ENCODE measurements around the gene PLXNA4. TPM values are rescaled to one million over a fixed set of nuclear protein-coding genes. Genes with fewer than 3 reads are reported as not detected.

The PLXNA4 gene
- total RNA-seq, 2 donors from 2014 or later = 0.99 to 1.1 TPM

- H3K4me3 Mint-ChIP-seq = no peak overlapping the region
- peaks cover 10% of the 10 kb centered on the region for H3K27me3 Mint-ChIP-seq (ENCODE audit: low read depth)
- DNase-seq (no peak), ATAC-seq (replicated peaks in 1 of 2) (no peak)
- H3K4me1 Mint-ChIP-seq (ENCODE audit: low read depth) = no peaks in the 10 kb centered on the region
- peaks cover 0 to 2% of the 10 kb centered on the region in 2 donors for H3K9me3 Mint-ChIP-seq
- H3K36me3 Mint-ChIP-seq (ENCODE audit: insufficient read depth in 2 of 2) = no peaks in the 10 kb centered on the region
- H3K27ac Mint-ChIP-seq = no peak overlapping the region
Measured at GRCh38 chr7:132240821-132241422, 335.3 kb downstream of the PLXNA4 start.

DNA sequence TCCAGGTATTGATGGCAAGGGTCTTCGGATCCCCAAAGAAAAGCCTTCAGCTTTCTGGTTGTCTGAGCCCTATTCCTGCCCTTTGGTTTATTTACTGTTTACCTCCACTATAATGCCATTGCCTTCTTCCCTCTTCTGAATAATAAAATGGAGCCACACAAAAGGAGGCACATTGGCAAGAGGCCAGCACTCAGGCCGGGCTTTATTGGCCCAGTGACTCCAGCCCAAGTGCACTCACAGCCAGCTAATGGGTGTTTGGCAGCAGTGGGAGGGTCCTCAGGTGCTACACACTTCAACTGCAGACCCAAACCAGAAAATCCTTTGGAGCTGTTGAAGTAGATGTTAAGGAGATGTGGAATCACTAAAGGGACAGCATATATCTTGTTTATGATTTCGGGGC lies 336.0 kb downstream of the PLXNA4 start:
- Mint-ChIP-seq H3K4me3 (no peak overlapping the region), H3K4me1 (ENCODE audit: low read depth) (no peaks in the 10 kb centered on the region), H3K27me3 (ENCODE audit: low read depth) (peaks cover 3% of the 10 kb centered on the region), H3K36me3 (ENCODE audit: insufficient read depth in 2 of 2) (no peaks in the 10 kb centered on the region), H3K27ac (no peak overlapping the region), H3K9me3 (no peaks in the 10 kb centered on the region)
- DNase-seq = no peak
- no peak for ATAC-seq (replicated peaks in 1 of 2)

- no peaks in the 10 kb centered on the region for H3K36me3 Mint-ChIP-seq (ENCODE audit: insufficient read depth in 2 of 2)
Measured at GRCh38 chr7:132239422-132239994, 336.8 kb downstream of the PLXNA4 start.

GRCh38 chr7:132234711-132235110 lies 341.6 kb downstream of the PLXNA4 start:
- Mint-ChIP-seq H3K4me3 (no peak overlapping the region), H3K9me3 (no peaks in the 10 kb centered on the region), H3K36me3 (ENCODE audit: insufficient read depth in 2 of 2) (no peaks in the 10 kb centered on the region), H3K4me1 (ENCODE audit: low read depth) (no peaks in the 10 kb centered on the region), H3K27ac (no peak overlapping the region), H3K27me3 (ENCODE audit: low read depth) (peaks cover 9% of the 10 kb centered on the region)
- DNase-seq (no peak), ATAC-seq (replicated peaks in 1 of 2) (no peak)

More at GRCh38 chr7:132239422-132239994, 336.8 kb downstream of the PLXNA4 start:
- no peak for ATAC-seq (replicated peaks in 1 of 2)
- Mint-ChIP-seq H3K27me3 (ENCODE audit: low read depth) (no peaks in the 10 kb centered on the region), H3K4me1 (ENCODE audit: low read depth) (no peaks in the 10 kb centered on the region), H3K27ac (no peak overlapping the region), H3K9me3 (no peaks in the 10 kb centered on the region), H3K4me3 (no peak overlapping the region)
- no peak for DNase-seq

GRCh38 chr7:132232406-132232805 lies 343.9 kb downstream of the PLXNA4 start:
- Mint-ChIP-seq H3K4me3 (no peak overlapping the region), H3K9me3 (no peaks in the 10 kb centered on the region), H3K4me1 (ENCODE audit: low read depth) (no peaks in the 10 kb centered on the region), H3K27ac (no peak overlapping the region), H3K27me3 (ENCODE audit: low read depth) (peaks cover 16% of the 10 kb centered on the region), H3K36me3 (ENCODE audit: insufficient read depth in 2 of 2) (no peaks in the 10 kb centered on the region)
- no peak for ATAC-seq (replicated peaks in 1 of 2)
- no peak for DNase-seq

- ATAC-seq (replicated peaks in 1 of 2) = no peak
- Mint-ChIP-seq H3K4me3 (no peak overlapping the region), H3K9me3 (no peaks in the 10 kb centered on the region)
Measured at GRCh38 chr7:132230462-132230861, 345.8 kb downstream of the PLXNA4 start.

GRCh38 chr7:132228240-132228639 lies 348.0 kb downstream of the PLXNA4 start:
- H3K36me3 Mint-ChIP-seq (ENCODE audit: insufficient read depth in 2 of 2) = no peaks in the 10 kb centered on the region
- H3K4me1 Mint-ChIP-seq (ENCODE audit: low read depth) = no peaks in the 10 kb centered on the region
- ATAC-seq (replicated peaks in 1 of 2) (no peak), DNase-seq (no peak)
- H3K27ac Mint-ChIP-seq = no peak overlapping the region
- no peak overlapping the region for H3K4me3 Mint-ChIP-seq
- no peaks in the 10 kb centered on the region for H3K9me3 Mint-ChIP-seq
- peaks cover 16% of the 10 kb centered on the region for H3K27me3 Mint-ChIP-seq (ENCODE audit: low read depth)

More at GRCh38 chr7:132230462-132230861, 345.8 kb downstream of the PLXNA4 start:
- H3K4me1 Mint-ChIP-seq (ENCODE audit: low read depth) = no peaks in the 10 kb centered on the region
- peaks cover 16% of the 10 kb centered on the region for H3K27me3 Mint-ChIP-seq (ENCODE audit: low read depth)
- no peak overlapping the region for H3K27ac Mint-ChIP-seq
- H3K36me3 Mint-ChIP-seq (ENCODE audit: insufficient read depth in 2 of 2) = no peaks in the 10 kb centered on the region
- DNase-seq = no peak

- ATAC-seq (replicated peaks in 1 of 2) (no peak), DNase-seq (no peak)
- no peaks in the 10 kb centered on the region for H3K4me1 Mint-ChIP-seq (ENCODE audit: low read depth)
- H3K4me3 Mint-ChIP-seq = no peak overlapping the region
- no peaks in the 10 kb centered on the region for H3K9me3 Mint-ChIP-seq
- H3K27me3 Mint-ChIP-seq (ENCODE audit: low read depth) = peaks cover 7% of the 10 kb centered on the region
- no peaks in the 10 kb centered on the region for H3K36me3 Mint-ChIP-seq (ENCODE audit: insufficient read depth in 2 of 2)
- no peak overlapping the region for H3K27ac Mint-ChIP-seq
Measured at GRCh38 chr7:132226957-132227290, 349.3 kb downstream of the PLXNA4 start.

GRCh38 chr7:132226046-132226956 lies 350.0 kb downstream of the PLXNA4 start:
- DNase-seq = no peak
- Mint-ChIP-seq H3K36me3 (ENCODE audit: insufficient read depth in 2 of 2) (no peaks in the 10 kb centered on the region), H3K4me1 (ENCODE audit: low read depth) (no peaks in the 10 kb centered on the region), H3K4me3 (no peak overlapping the region), H3K9me3 (no peaks in the 10 kb centered on the region), H3K27me3 (ENCODE audit: low read depth) (peaks cover 7% of the 10 kb centered on the region), H3K27ac (no peak overlapping the region)
- no peak for ATAC-seq (replicated peaks in 1 of 2)

DNA sequence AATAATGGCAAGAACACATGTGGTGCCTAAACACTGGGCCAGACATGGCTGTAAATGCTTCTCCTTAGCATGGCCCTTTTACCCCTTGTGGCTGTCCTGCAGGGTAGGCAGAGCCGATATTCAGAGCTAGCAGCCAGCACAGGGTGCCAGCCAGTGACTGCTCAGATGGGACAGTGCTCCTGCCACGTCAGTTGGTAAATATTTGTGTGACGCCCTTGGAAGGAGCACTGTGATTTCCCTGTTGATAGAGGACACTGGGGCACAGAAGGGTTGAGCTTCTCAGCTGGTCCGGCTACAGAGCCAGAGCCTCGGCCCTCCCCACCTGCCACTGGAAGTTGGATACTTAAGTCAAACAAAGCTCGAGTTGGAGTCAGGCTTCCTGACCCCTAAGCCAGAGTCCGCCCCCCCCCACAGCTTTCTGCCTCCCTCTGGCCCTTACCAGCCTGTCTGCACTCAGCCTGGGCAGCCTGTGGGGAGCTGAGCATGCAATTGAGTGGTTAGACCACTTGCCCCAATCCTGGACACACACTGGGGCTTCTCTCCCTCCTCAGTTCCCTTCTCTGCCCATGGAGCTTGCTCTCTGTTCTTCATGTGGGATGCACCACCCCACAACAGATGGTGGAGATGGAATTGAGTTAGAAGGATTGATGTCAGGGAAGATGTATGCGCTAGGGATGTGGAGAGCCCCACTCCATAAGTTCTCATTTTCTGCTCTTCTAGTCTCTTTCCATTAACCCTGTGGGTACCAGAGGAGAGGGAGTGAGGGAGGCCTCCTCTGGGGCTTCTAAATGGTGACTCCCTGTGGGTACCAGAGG lies 350.8 kb downstream of the PLXNA4 start:
- DNase-seq (no peak), ATAC-seq (replicated peaks in 1 of 2) (no peak)
- no peaks in the 10 kb centered on the region for H3K4me1 Mint-ChIP-seq (ENCODE audit: low read depth)
- peaks cover 7% of the 10 kb centered on the region for H3K27me3 Mint-ChIP-seq (ENCODE audit: low read depth)
- no peak overlapping the region for H3K4me3 Mint-ChIP-seq
- H3K9me3 Mint-ChIP-seq = no peaks in the 10 kb centered on the region
- H3K36me3 Mint-ChIP-seq (ENCODE audit: insufficient read depth in 2 of 2) = no peaks in the 10 kb centered on the region
- no peak overlapping the region for H3K27ac Mint-ChIP-seq

DNA sequence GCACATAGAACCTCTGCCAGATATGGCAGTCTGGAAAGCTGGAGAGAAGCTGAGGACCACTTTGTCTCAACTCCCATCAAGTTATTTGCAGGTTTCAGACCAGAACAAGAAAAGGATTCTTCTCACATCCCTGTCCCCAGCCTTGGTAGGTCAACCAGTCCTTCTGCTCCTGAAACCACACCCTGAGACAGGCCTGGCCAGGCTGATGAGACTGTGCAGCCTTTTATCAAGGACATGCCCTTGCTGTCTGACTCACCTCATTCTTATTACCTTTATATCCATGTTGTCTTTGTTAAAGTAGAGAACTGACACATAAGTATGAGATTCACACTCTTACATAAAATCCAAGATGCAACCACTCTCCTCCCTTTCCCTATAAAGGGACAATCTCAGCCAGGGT lies 354.9 kb downstream of the PLXNA4 start:
- no peak overlapping the region for H3K4me3 Mint-ChIP-seq
- H3K27me3 Mint-ChIP-seq (ENCODE audit: low read depth) = no peaks in the 10 kb centered on the region
- ATAC-seq (replicated peaks in 1 of 2) = no peak
- H3K9me3 Mint-ChIP-seq = no peaks in the 10 kb centered on the region
- H3K36me3 Mint-ChIP-seq (ENCODE audit: insufficient read depth in 2 of 2) = no peaks in the 10 kb centered on the region
- H3K27ac Mint-ChIP-seq = no peak overlapping the region
- no peaks in the 10 kb centered on the region for H3K4me1 Mint-ChIP-seq (ENCODE audit: low read depth)
- DNase-seq = no peak

- H3K4me3 Mint-ChIP-seq = no peak overlapping the region
- no peaks in the 10 kb centered on the region for H3K4me1 Mint-ChIP-seq (ENCODE audit: low read depth)
- H3K27me3 Mint-ChIP-seq (ENCODE audit: low read depth) = no peaks in the 10 kb centered on the region
- no peaks in the 10 kb centered on the region for H3K36me3 Mint-ChIP-seq (ENCODE audit: insufficient read depth in 2 of 2)
- H3K27ac Mint-ChIP-seq = no peak overlapping the region
- DNase-seq (no peak), ATAC-seq (replicated peaks in 1 of 2) (no peak)
- H3K9me3 Mint-ChIP-seq = no peaks in the 10 kb centered on the region
Measured at GRCh38 chr7:132220060-132220459, 356.2 kb downstream of the PLXNA4 start.

GRCh38 chr7:132218876-132219275 lies 357.4 kb downstream of the PLXNA4 start:
- Mint-ChIP-seq H3K27me3 (ENCODE audit: low read depth) (no peaks in the 10 kb centered on the region), H3K4me3 (no peak overlapping the region), H3K36me3 (ENCODE audit: insufficient read depth in 2 of 2) (no peaks in the 10 kb centered on the region), H3K27ac (no peak overlapping the region), H3K9me3 (no peaks in the 10 kb centered on the region), H3K4me1 (ENCODE audit: low read depth) (no peaks in the 10 kb centered on the region)
- DNase-seq (no peak), ATAC-seq (replicated peaks in 1 of 2) (no peak)
